ENCODE results near the gene MRPS9. TPM values are rescaled to one million over a fixed set of nuclear protein-coding genes. Genes with fewer than 3 reads are reported as not detected.

The MRPS9 gene
- total RNA-seq, 2 experiments from 2014 or later = 41.0 to 46.0 TPM

DNA sequence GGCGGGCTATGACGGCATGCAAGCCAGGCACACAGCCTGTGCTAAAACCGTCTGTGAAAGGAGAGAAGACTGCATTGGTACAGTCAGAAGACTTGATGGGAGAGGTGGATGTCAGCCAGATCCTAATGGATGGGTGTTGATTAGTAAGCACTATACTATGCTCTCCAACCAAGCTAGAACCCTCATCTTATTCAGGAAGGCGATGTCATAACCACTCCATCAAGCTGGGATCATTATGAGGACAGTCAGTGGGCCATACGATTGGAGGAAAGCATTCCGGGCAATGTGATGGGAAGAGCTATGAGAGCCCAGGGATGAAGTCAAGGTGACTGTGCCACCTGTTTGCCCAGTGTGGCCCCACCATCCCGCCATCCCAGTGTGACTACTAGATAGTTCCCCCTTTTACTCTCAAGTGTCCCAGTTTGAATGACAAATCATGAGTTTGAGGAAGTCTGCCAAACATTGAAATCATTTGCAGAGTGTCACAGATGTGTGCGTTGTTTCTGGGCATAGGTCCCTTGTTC, 66.4 kb downstream of the MRPS9 start:
- Mint-ChIP-seq H3K36me3 (ENCODE audit: low read depth) (peaks cover 15% of the 10 kb centered on the region), H3K27ac (no peak overlapping the region), H3K4me1 (no peaks in the 10 kb centered on the region), H3K27me3 (no peaks in the 10 kb centered on the region), H3K4me3 (no peak overlapping the region), H3K9me3 (ENCODE audit: low read depth) (no peaks in the 10 kb centered on the region)
- no peak for ATAC-seq
- no peak for DNase-seq
- ChIA-PET CTCF (interaction anchor here (1.1 to 1.2 kb wide), 2 partner anchors 10 to 11 kb away, joined by 3 to 6 read pairs; no protein-coding TSS in a partner anchor), POLR2A (no interaction called here)
- intact Hi-C loops (cut with DNase I, micrococcal nuclease) = loop anchor here in 1 of 2 experiments (10.0 kb wide), 1 partner anchor 549 kb away; no protein-coding TSS in a partner anchor

- CTCF ChIA-PET = no interaction called here
- peaks cover 2% of the 10 kb centered on the region for H3K36me3 Mint-ChIP-seq (ENCODE audit: low read depth)
- no peaks in the 10 kb centered on the region for H3K4me1 Mint-ChIP-seq
- no peak overlapping the region for H3K4me3 Mint-ChIP-seq
- intact Hi-C loops (cut with DNase I, micrococcal nuclease) = no loop called here
- POLR2A ChIA-PET = no interaction called here
- H3K27me3 Mint-ChIP-seq = no peaks in the 10 kb centered on the region
- H3K27ac Mint-ChIP-seq = no peak overlapping the region
- no peaks in the 10 kb centered on the region for H3K9me3 Mint-ChIP-seq (ENCODE audit: low read depth)
- no peak for DNase-seq
- ATAC-seq = no peak
Measured at GRCh38 chr2:105110295-105110829, 72.5 kb downstream of the MRPS9 start.

- ATAC-seq = no peak
- Mint-ChIP-seq H3K4me3 (no peak overlapping the region), H3K9me3 (ENCODE audit: low read depth) (no peaks in the 10 kb centered on the region), H3K36me3 (ENCODE audit: low read depth) (peaks cover 2% of the 10 kb centered on the region), H3K4me1 (no peaks in the 10 kb centered on the region), H3K27me3 (no peaks in the 10 kb centered on the region), H3K27ac (no peak overlapping the region)
- DNase-seq = no peak
- intact Hi-C loops (cut with DNase I, micrococcal nuclease) = no loop called here
- POLR2A ChIA-PET = no interaction called here
- CTCF ChIA-PET = interaction anchor here (1.0 to 1.5 kb wide), 2 partner anchors 124 to 127 kb away, joined by 4 to 5 read pairs; no protein-coding TSS in a partner anchor
Measured at GRCh38 chr2:105111365-105112150, 73.7 kb downstream of the MRPS9 start.

- POLR2A ChIA-PET = no interaction called here
- ATAC-seq (no peak), DNase-seq (no peak)
- Mint-ChIP-seq H3K36me3 (ENCODE audit: low read depth) (peaks cover 2% of the 10 kb centered on the region), H3K9me3 (ENCODE audit: low read depth) (no peaks in the 10 kb centered on the region), H3K27ac (no peak overlapping the region), H3K4me1 (no peaks in the 10 kb centered on the region), H3K4me3 (no peak overlapping the region), H3K27me3 (no peaks in the 10 kb centered on the region)
- intact Hi-C loops (cut with DNase I, micrococcal nuclease) = no loop called here
- CTCF ChIA-PET = interaction anchor here (1.0 to 1.5 kb wide), 2 partner anchors 123 to 126 kb away, joined by 4 to 5 read pairs; no protein-coding TSS in a partner anchor
Measured at GRCh38 chr2:105112345-105112744, 74.5 kb downstream of the MRPS9 start.

DNA sequence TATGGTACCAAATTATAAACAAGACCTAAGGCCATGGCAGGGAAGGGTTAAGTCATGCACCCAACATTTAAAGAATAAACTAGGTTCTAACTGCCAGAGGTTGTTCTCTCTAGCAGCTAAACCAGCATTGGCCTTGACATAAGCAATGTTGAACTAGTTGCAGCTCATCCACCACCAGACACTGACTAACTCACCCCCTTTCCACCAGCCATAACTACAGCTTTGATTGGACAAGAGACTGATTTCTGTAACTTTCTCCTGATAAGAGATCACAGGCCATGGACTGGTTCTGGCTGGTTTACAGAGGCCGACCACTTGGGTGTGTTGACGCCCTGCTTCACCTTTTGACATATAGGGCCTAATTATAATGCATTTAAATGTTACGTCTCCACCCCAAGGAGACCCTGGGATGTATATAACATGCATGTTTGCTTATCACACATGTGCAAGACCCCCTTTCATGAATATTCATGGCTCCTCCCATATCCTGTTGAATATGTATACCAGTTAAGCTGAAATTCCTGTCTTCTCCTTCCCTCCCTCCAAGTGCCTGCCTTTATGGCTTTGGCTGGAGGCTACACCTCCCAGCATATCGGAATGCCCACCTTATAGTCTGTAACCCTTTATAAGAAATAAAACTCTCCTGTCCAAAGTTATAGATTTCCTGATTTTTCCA, 75.9 kb downstream of the MRPS9 start:
- DNase-seq (no peak), ATAC-seq (no peak)
- no peaks in the 10 kb centered on the region for H3K4me1 Mint-ChIP-seq
- ChIA-PET CTCF (interaction anchor here (0.5 to 5.8 kb wide), 16 partner anchors 8 to 199 kb away, joined by 3 to 206 read pairs (median 4); partner anchors contain the start of gene GPR45), POLR2A (no interaction called here)
- peaks cover 3% of the 10 kb centered on the region for H3K36me3 Mint-ChIP-seq (ENCODE audit: low read depth)
- H3K4me3 Mint-ChIP-seq = no peak overlapping the region
- H3K27ac Mint-ChIP-seq = no peak overlapping the region
- no peaks in the 10 kb centered on the region for H3K27me3 Mint-ChIP-seq
- intact Hi-C loops (cut with DNase I, micrococcal nuclease) = loop anchor here (1.0 kb wide), 1 partner anchor 122 kb away; no protein-coding TSS in a partner anchor
- H3K9me3 Mint-ChIP-seq (ENCODE audit: low read depth) = no peaks in the 10 kb centered on the region

- ChIA-PET CTCF (interaction anchor here (0.5 to 5.8 kb wide), 30 partner anchors 8 to 408 kb away, joined by 3 to 206 read pairs (median 4); partner anchors contain the start of gene GPR45), POLR2A (no interaction called here)
- no peaks in the 10 kb centered on the region for H3K4me1 Mint-ChIP-seq
- DNase-seq (no peak), ATAC-seq (no peak)
- H3K9me3 Mint-ChIP-seq (ENCODE audit: low read depth) = no peaks in the 10 kb centered on the region
- no peaks in the 10 kb centered on the region for H3K27me3 Mint-ChIP-seq
- intact Hi-C loops (cut with DNase I, micrococcal nuclease) = loop anchor here (1.0 kb wide), 1 partner anchor 121 kb away; no protein-coding TSS in a partner anchor
- no peak overlapping the region for H3K27ac Mint-ChIP-seq
- peaks cover 8% of the 10 kb centered on the region for H3K36me3 Mint-ChIP-seq (ENCODE audit: low read depth)
- no peak overlapping the region for H3K4me3 Mint-ChIP-seq
Measured at GRCh38 chr2:105114551-105114950, 76.7 kb downstream of the MRPS9 start.

DNA sequence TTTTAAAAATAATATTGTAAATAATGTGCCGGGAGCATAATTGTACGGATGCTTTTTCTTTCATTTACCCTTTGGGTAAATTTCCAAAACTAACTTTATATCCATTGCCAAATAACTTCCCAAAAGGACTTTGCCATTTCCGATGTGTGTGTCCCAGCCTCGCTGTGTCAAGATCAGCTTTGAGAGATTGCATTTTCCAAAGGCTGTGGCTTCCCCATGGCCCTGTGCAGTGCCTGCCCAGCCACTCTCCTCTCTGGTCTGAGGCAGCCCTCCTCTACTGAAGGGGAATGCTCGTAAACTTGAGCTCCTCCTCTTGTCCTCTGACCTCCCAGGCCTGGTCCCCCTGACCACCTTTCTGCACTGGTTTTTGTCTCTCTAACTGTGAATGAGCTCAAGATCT, 78.5 kb downstream of the MRPS9 start:
- H3K27ac Mint-ChIP-seq = no peak overlapping the region
- no peaks in the 10 kb centered on the region for H3K4me1 Mint-ChIP-seq
- POLR2A ChIA-PET = no interaction called here
- ATAC-seq = no peak
- no peak for DNase-seq
- intact Hi-C loops (cut with DNase I, micrococcal nuclease) = no loop called here
- peaks cover 10% of the 10 kb centered on the region for H3K36me3 Mint-ChIP-seq (ENCODE audit: low read depth)
- no peaks in the 10 kb centered on the region for H3K27me3 Mint-ChIP-seq
- no peaks in the 10 kb centered on the region for H3K9me3 Mint-ChIP-seq (ENCODE audit: low read depth)
- no peak overlapping the region for H3K4me3 Mint-ChIP-seq
- CTCF ChIA-PET = interaction anchor here (0.7 to 5.8 kb wide), 11 partner anchors 8 to 128 kb away, joined by 3 to 206 read pairs (median 5); partner anchors contain the start of gene GPR45

DNA sequence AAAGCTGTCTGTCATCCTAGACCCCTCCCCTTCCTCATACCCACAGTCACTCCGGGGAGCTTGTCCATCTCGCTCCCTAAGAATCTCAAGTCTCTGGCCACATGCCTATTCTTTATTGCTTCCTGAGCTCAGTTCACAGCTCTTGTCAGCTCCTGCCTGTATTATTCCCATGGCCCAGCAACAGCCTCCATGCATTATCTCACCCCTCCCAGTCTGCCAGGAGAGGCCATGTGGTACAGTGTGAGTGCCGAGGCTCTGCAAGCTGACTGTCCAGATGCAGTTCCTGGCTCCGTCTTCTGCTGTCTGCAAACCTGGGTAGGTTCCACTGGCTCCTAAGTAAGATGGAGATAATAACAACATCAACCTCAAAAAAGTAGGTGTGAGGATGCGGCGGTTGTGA, 79.7 kb downstream of the MRPS9 start:
- Mint-ChIP-seq H3K27me3 (no peaks in the 10 kb centered on the region), H3K27ac (no peak overlapping the region), H3K4me1 (no peaks in the 10 kb centered on the region), H3K36me3 (ENCODE audit: low read depth) (peaks cover 10% of the 10 kb centered on the region), H3K9me3 (ENCODE audit: low read depth) (no peaks in the 10 kb centered on the region), H3K4me3 (no peak overlapping the region)
- no peak for DNase-seq
- intact Hi-C loops (cut with DNase I, micrococcal nuclease) = no loop called here
- ChIA-PET CTCF (interaction anchor here (1.5 to 5.8 kb wide), 2 partner anchors 14 to 119 kb away, joined by 3 to 206 read pairs; partner anchors contain the start of gene GPR45), POLR2A (no interaction called here)
- no peak for ATAC-seq

DNA sequence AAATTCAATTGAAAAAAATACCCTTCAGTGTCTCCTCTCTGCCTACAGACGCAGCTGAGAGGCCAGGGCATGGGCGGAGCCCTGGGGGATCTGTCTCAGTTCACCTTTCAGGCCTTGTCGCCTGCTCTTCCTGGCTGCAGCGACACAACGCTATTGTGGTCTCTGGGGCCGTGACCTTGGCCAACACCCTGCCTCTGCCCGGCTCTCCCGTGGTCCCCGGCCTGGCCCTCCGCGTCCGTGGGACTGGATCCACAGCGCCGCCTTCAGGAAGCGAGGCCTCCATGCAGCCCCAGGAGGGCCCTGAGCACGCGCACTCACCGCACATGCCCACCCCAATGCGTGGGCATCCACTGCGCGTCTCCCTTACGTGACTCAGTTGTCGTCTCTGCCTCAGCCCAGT, 81.1 kb downstream of the MRPS9 start:
- ChIA-PET CTCF (interaction anchor here (5.8 kb wide), 1 partner anchor 117 kb away, joined by 206 read pairs; the partner anchor contains the start of gene GPR45), POLR2A (no interaction called here)
- intact Hi-C loops (cut with DNase I, micrococcal nuclease) = no loop called here
- no peaks in the 10 kb centered on the region for H3K9me3 Mint-ChIP-seq (ENCODE audit: low read depth)
- peak; percentile 59 for DNase-seq
- H3K27ac Mint-ChIP-seq = no peak overlapping the region
- ATAC-seq = peak; percentile 70
- peaks cover 10% of the 10 kb centered on the region for H3K36me3 Mint-ChIP-seq (ENCODE audit: low read depth)
- H3K27me3 Mint-ChIP-seq = no peaks in the 10 kb centered on the region
- no peak overlapping the region for H3K4me3 Mint-ChIP-seq
- H3K4me1 Mint-ChIP-seq = peaks cover 6% of the 10 kb centered on the region

DNA sequence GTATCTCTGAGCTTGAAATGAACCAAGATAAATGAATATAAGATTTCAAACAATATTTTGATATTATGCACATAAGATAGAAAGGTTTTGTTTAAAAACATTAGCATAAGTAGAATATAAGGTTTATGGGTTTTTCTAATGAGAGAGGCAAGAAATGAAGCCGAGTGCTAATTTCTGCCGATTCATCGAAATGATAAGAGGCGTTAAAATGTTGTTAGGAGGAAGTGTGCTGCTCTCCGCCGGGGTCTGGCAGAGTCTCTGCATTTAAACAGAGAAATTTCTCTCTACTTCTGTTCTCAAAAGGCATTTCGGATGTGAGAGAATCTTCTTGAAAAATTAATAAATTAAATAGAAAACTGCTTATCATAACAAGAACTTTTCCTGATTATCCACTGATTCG, 83.6 kb downstream of the MRPS9 start:
- intact Hi-C loops (cut with DNase I, micrococcal nuclease) = no loop called here
- peaks cover 5% of the 10 kb centered on the region for H3K27me3 Mint-ChIP-seq
- ATAC-seq (no peak), DNase-seq (no peak)
- ChIA-PET CTCF (no interaction called here), POLR2A (no interaction called here)
- peaks cover 10% of the 10 kb centered on the region for H3K36me3 Mint-ChIP-seq (ENCODE audit: low read depth)
- no peak overlapping the region for H3K27ac Mint-ChIP-seq
- no peaks in the 10 kb centered on the region for H3K9me3 Mint-ChIP-seq (ENCODE audit: low read depth)
- no peak overlapping the region for H3K4me3 Mint-ChIP-seq
- peaks cover 6% of the 10 kb centered on the region for H3K4me1 Mint-ChIP-seq

DNA sequence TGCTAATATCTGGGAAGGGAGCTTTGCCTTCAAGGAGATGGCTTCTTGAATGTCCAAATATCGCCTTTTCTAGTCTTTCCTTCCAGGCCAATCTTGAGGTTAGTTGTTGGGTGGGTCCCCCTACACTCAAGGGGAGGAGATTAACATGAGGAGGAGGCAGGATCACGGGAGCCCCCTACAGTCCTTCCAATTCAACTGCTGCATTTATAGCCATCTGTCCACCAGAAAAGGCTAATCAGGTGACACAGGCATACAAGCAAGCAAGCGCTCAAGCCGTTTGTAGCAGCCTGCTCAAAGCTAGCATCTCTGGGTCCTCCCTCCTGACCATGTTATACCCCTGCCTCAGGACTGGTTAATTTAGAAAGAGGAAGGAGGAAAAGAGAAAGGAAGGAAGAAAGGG, 87.6 kb downstream of the MRPS9 start:
- intact Hi-C loops (cut with DNase I, micrococcal nuclease) = no loop called here
- Mint-ChIP-seq H3K4me1 (peaks cover 7% of the 10 kb centered on the region), H3K36me3 (ENCODE audit: low read depth) (no peaks in the 10 kb centered on the region), H3K9me3 (ENCODE audit: low read depth) (no peaks in the 10 kb centered on the region), H3K27ac (no peak overlapping the region), H3K27me3 (peaks cover 5% of the 10 kb centered on the region), H3K4me3 (no peak overlapping the region)
- DNase-seq (no peak), ATAC-seq (no peak)
- CTCF ChIA-PET = interaction anchor here (2.5 kb wide), 1 partner anchor 11 kb away, joined by 15 read pairs; no protein-coding TSS in a partner anchor
- POLR2A ChIA-PET = no interaction called here
